Memory B cell (primary cell): ENCODE data around the gene ACOX3.

Experiments used
- ATAC-seq: fragments of 150-1000 bp; cut with Tn5 transposase; 2 replicates; pipeline ENCODE4 v1.10.0; 2021; ENCODE audit warnings: low read depth, mild to moderate bottlenecking, moderate library complexity
- DNase-seq, 2 donors: peaks; one replicate each; pipeline ENCODE4 v3.0.0; 2022; ENCODE audit warnings: low spot score in 2 of 2
- H3K27ac Mint-ChIP-seq: one replicate; pipeline ENCODE4 v1.8.0; 2022; ENCODE audit warnings: mild to moderate bottlenecking, moderate library complexity, mixed read lengths
- H3K27me3 Mint-ChIP-seq: one replicate; pipeline ENCODE4 v1.8.0; 2022; ENCODE audit warnings: mixed read lengths
- H3K36me3 Mint-ChIP-seq: one replicate; pipeline ENCODE4 v1.8.0; 2022; ENCODE audit warnings: mild to moderate bottlenecking, mixed read lengths
- H3K4me1 Mint-ChIP-seq: one replicate; pipeline ENCODE4 v1.8.0; 2022; ENCODE audit warnings: mixed read lengths
- H3K4me3 Mint-ChIP-seq: one replicate; pipeline ENCODE4 v1.8.0; 2022; ENCODE audit warnings: mild to moderate bottlenecking, moderate library complexity, mixed read lengths
- H3K9me3 Mint-ChIP-seq: one replicate; pipeline ENCODE4 v1.8.0; 2022; ENCODE audit warnings: mixed read lengths

ACOX3 gene

DNA sequence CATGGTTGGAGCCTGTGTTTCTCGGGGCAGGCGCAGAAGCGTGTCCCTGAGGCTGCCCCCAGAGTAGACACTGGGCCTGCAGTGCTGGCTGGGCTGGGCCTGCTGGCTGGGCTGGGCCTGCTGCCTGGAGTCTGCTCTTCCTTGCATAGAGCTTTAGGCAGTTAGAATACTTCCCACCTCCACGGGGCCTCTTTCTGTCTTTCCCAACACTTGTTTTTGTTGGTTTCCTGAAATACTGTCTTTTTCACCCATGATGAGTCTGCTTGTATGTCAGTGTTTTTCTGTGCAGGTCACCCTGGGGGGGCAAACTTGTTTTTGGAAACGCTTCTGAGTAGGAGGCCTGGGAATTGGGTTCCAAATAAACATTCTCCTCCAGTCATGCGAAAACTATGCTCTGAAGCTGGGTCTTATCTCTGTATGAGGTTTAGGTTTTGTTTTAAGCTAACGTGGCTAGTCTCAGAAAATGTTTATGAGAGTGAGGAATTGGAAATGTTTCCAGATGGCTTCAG lies 32.2 kb upstream of the ACOX3 start:
- Mint-ChIP-seq H3K36me3 (peaks cover 8% of the 10 kb centered on the region), H3K4me1 (peaks cover 3% of the 10 kb centered on the region), H3K27ac (no peak overlapping the region), H3K27me3 (no peaks in the 10 kb centered on the region), H3K9me3 (no peaks in the 10 kb centered on the region), H3K4me3 (no peak overlapping the region)
- no peak for DNase-seq
- ATAC-seq: no peak

DNA sequence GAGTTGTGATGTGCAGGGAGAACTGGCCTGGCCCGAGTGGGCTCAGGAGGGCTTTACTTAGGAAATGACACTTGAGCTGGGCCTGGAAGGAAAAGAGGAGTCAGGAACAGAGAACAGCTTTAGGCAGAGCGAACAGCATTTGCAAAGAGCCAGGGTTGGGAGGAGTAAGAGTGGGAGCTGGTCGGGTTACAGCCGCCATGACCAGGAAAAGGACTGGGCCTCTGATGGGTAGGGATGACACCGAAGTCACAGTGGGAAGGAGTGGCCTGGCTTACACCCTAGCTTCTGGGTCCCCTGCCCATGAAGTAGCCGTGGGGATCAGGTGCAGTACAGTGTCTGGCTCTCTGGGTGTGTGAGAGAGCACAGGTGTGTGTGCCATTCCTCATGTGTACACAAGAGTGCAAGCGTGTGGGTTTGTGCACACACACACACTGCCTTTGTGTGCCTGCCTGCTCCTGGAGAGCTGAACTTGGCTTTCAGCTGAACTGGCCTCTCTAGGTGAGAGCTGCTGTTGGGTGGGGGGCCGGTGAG lies 31.7 kb upstream of the ACOX3 start:
- ATAC-seq (no peak), DNase-seq (no peak)
- Mint-ChIP-seq H3K36me3 (peaks cover 8% of the 10 kb centered on the region), H3K4me1 (peaks cover 3% of the 10 kb centered on the region), H3K9me3 (no peaks in the 10 kb centered on the region), H3K27ac (no peak overlapping the region), H3K27me3 (no peaks in the 10 kb centered on the region), H3K4me3 (no peak overlapping the region)

DNA sequence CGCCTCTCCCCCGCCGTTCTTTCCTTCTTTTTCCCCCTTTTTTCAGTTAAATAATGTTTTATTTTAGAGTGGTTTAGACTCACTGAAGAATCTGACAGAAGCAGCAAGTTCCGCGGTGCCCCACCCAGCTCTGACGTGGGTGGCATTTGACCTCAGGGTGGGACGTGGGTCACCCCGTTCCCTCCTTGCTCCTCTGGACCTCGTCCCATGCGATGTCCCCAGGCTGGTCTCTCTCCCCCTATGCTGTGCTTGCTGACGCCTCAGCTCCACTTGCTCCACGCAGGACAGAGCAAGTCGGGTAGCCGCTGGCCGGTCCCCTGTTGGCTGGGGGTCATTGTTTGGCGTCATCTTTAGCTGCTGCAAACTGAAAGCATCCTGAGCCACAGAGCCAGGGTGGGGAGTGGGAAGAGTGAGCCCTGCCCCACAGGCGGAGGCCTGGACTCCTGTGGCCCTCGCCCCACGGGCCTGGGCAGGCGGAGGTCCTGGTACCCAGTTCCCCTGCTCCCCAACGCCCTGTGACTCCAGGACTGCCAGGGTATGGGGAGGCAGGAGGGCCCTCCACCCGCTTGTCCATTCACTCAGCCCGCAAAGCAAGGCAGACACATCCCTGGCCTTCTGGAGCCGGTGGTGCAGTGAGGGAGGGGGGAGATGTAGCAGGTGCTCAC lies 30.8 kb upstream of the ACOX3 start:
- Mint-ChIP-seq H3K4me1 (peaks cover 3% of the 10 kb centered on the region), H3K36me3 (peaks cover 10% of the 10 kb centered on the region), H3K4me3 (no peak overlapping the region), H3K27ac (no peak overlapping the region), H3K27me3 (no peaks in the 10 kb centered on the region), H3K9me3 (no peaks in the 10 kb centered on the region)
- ATAC-seq: no peak
- no peak for DNase-seq

DNA sequence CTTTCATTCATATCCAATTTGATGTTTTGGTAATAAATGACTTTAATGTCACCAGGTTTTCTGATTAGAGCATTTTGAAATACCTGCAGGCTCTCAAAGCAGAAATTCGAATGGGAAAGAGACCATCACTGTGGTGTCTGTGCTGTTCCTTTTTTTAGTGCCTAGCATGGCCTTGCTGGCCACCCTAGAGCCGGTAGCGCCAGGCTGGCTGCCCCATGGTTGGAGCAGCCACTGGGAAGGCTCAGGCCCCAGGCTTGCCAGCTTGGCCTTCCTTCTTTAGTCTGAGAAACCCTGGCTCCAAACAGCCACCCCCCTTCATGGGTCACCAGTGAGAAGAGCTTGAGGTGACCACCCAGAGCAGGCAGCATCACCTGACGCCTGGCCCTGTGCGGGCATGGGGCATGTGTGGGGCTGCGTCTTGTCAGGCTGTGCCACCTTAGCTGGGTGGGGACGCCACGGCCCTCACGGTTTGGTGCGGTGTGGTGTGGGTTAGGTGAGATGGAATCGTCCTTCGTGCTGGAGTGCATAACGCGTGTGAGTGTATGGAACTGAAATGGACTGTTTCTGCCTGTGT lies 30.0 kb upstream of the ACOX3 start:
- peaks cover 8% of the 10 kb centered on the region for H3K36me3 Mint-ChIP-seq
- no peak for DNase-seq
- peaks cover 3% of the 10 kb centered on the region for H3K4me1 Mint-ChIP-seq
- peak overlapping the region; percentile 45 for H3K27ac Mint-ChIP-seq
- no peak for ATAC-seq
- H3K4me3 Mint-ChIP-seq: no peak overlapping the region
- no peaks in the 10 kb centered on the region for H3K27me3 Mint-ChIP-seq
- H3K9me3 Mint-ChIP-seq: no peaks in the 10 kb centered on the region

DNA sequence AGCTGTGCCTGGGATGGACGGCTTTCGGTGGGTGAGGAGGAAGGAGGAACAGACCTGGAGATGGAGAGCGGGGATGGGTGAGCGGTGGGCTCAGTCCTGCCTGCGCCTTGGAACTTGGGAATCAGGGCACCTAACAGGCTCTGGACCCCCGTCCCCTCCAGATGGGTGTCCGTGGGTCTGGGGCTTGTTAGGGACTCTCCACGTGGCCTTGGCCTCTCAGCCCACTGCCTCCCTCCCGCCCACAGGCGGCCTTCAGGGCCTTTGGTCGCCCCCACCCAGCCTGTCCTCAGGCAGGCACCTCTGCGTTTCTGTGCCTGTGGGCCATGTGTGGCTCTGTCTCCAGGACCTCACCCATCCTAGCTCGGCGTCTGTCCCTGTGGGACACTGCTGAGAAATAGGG lies 29.0 kb upstream of the ACOX3 start:
- H3K4me1 Mint-ChIP-seq: peaks cover 3% of the 10 kb centered on the region
- ATAC-seq: no peak
- no peak for DNase-seq
- H3K4me3 Mint-ChIP-seq: no peak overlapping the region
- no peaks in the 10 kb centered on the region for H3K27me3 Mint-ChIP-seq
- no peaks in the 10 kb centered on the region for H3K9me3 Mint-ChIP-seq
- H3K27ac Mint-ChIP-seq: no peak overlapping the region
- peaks cover 13% of the 10 kb centered on the region for H3K36me3 Mint-ChIP-seq

DNA sequence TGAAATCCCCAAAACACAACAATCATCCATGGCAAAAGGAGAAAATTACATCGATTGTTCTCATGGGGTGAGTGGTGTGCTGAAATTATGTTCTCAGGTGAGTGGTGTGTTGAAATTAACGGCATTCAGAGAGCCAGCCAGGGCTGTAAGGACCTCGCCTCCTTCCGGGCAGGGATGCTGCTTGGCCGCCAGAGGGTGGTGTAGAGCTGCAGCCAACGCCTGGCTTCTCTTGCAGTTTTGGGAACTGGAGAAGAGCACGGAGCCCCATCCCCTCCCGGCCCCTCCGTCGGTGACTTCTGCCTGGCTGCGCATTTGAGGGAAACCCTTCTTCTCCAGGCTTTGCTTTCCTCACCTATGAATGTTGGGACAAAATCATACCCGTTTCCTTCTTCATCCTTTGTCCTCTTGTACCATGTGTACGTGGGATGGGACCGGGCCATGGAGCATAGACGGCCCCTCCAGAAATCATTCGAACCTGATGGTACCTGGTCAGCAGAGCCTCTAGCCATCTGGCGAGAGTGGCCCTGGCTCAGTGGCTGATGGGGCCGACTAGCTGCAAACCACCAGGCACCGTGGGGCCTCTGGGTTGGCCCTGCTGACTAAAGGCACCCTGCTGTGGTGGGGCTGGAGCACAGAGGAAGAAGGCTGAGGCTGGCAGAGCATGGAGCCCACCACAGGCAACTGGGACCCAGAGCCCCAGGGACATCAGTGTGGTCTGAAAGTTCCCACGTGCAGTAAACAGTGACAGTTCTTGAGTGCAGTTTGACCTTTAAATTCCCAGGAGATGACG lies 28.4 kb upstream of the ACOX3 start:
- Mint-ChIP-seq H3K4me1 (peaks cover 3% of the 10 kb centered on the region), H3K27me3 (no peaks in the 10 kb centered on the region), H3K27ac (no peak overlapping the region), H3K4me3 (no peak overlapping the region), H3K9me3 (no peaks in the 10 kb centered on the region), H3K36me3 (peaks cover 13% of the 10 kb centered on the region)
- ATAC-seq (peak; percentile 74), DNase-seq (peak; percentile 42 to 49)

DNA sequence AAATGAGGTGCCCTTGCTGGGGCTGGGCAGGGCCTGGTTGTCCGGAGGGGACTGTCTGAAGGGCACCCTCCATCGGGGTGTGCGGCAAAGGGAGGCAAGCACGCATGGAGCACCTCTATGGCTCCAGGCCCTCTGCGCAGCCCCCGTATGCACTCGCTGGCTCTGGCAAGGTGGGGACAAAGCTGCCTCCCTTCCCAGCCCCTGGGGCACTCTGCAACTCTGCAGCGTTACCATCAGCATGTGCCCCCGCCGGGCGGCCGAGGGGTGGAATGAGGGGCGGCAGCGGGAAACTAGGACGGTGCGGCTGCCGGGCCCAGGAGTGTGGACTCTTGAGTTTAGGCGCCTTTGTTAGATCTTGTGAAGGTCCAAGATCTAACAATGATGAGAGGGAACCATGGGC lies 26.5 kb upstream of the ACOX3 start:
- H3K36me3 Mint-ChIP-seq: peaks cover 17% of the 10 kb centered on the region
- H3K27ac Mint-ChIP-seq: no peak overlapping the region
- DNase-seq: no peak
- no peaks in the 10 kb centered on the region for H3K9me3 Mint-ChIP-seq
- no peak overlapping the region for H3K4me3 Mint-ChIP-seq
- no peak for ATAC-seq
- peaks cover 3% of the 10 kb centered on the region for H3K4me1 Mint-ChIP-seq
- no peaks in the 10 kb centered on the region for H3K27me3 Mint-ChIP-seq

DNA sequence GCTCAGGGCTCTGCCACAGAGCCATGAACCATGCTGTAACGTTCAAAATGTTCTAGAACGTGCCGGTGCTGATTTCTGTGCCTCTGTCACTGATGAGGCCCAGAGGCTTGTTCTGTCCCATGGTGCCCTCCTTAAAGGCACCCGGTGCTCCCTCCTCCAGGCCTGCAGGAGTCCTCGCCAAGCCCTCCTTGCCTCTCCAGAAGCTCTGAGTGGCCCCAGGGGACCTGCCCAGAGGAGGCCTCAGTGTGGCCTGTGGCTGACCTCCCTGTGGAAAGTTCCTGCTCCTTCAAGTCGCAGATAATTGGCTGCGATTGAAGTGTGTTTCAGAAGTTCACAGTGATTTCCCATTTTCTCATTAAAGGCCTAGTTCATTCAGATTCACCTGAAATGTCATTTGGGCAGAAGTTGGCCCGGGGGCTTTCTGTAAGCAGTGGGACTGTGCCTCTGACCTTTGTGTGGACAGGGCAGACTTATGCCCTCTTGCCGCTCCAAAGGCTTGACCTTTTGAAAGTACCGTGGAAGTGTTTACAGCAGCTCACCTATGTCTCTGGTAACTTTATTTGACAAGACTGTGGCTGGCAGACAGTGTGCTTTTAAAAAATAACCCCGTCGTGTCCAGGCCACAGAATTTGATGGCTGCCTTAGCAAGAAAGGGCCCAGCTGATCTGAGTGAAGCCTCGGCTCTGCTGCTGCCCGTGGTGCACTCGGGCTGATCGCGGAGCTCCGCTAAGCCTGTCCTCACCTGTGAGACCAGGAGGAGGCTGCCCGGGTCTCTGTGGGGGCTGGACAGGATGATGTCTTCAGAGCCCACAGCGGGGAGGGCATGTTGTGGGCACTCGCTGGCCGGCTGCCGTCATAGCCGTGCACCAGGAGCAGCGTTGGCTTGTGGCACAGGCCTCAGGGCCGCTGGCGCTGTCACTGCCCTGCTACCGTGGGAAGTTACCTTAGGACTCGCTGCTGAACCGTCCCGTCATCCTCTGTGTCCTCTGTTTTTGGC lies 25.4 kb upstream of the ACOX3 start:
- Mint-ChIP-seq H3K27me3 (no peaks in the 10 kb centered on the region), H3K27ac (no peak overlapping the region), H3K9me3 (no peaks in the 10 kb centered on the region), H3K4me1 (peaks cover 3% of the 10 kb centered on the region), H3K4me3 (no peak overlapping the region), H3K36me3 (peaks cover 17% of the 10 kb centered on the region)
- DNase-seq (no peak), ATAC-seq (no peak)

DNA sequence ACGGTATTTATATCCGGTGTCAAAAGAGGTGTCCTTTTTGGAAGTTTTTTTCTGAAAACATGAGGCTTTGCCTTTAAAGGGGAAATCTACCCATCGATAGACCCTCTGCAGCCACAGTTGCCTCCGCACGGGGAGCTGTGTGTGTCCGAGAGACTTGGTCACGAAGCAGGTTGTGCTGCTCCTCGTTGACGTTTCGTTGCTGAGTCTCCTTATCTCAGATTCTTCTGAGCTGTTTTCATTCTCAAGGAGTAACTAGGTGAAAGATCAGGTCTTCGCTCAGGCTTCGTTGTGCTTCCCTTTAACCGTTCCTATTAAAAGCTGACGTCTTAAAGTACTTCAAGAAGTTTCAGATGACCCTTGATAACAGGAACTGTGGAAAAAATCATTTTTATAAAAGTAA lies 23.9 kb upstream of the ACOX3 start:
- H3K36me3 Mint-ChIP-seq: peaks cover 18% of the 10 kb centered on the region
- no peaks in the 10 kb centered on the region for H3K9me3 Mint-ChIP-seq
- H3K4me1 Mint-ChIP-seq: peaks cover 3% of the 10 kb centered on the region
- no peak overlapping the region for H3K27ac Mint-ChIP-seq
- ATAC-seq (no peak), DNase-seq (no peak)
- H3K27me3 Mint-ChIP-seq: no peaks in the 10 kb centered on the region
- no peak overlapping the region for H3K4me3 Mint-ChIP-seq

DNA sequence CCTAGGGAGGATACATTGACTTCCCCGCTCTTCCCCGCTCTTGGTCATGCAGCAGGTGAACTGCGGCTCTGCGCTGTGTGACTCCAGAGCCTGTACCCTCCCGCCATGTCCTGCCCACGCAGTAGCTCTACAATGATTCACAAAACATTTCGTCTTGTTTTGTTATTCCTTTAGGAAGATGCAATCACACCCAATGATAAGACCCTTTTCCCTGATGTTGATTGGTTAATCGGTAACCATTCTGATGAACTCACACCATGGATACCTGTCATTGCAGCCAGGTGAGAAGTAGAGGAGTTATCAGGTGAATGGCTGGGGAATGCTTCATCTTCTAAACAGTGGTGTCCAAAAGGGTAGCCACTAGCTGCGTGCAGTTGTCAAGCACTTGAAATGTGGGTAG lies 23.3 kb upstream of the ACOX3 start:
- H3K9me3 Mint-ChIP-seq: no peaks in the 10 kb centered on the region
- ATAC-seq: no peak
- peaks cover 3% of the 10 kb centered on the region for H3K4me1 Mint-ChIP-seq
- no peak overlapping the region for H3K4me3 Mint-ChIP-seq
- no peak overlapping the region for H3K27ac Mint-ChIP-seq
- H3K27me3 Mint-ChIP-seq: no peaks in the 10 kb centered on the region
- no peak for DNase-seq
- peaks cover 18% of the 10 kb centered on the region for H3K36me3 Mint-ChIP-seq

DNA sequence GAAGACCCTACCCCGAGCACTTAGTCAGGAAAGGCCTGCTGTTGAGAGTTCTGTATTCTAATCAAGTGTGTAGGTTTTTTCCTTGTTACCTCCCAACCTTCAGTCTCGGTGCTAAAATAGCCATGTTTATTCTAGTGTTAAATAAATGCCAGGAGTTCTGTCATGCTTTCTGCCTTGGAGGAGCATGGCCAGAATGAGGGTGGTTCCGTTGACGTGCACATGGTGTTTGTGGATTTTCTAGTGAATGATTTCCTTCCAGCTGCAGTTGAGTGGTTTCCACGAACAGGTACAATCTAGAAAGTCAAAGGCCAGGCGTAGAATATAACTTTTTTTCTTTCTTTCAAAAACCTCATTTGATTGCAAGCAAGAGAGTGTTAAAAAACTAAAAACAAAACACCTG lies 21.1 kb upstream of the ACOX3 start:
- ATAC-seq (no peak), DNase-seq (no peak)
- Mint-ChIP-seq H3K9me3 (no peaks in the 10 kb centered on the region), H3K4me1 (no peaks in the 10 kb centered on the region), H3K4me3 (no peak overlapping the region), H3K36me3 (peaks cover 24% of the 10 kb centered on the region), H3K27ac (no peak overlapping the region), H3K27me3 (no peaks in the 10 kb centered on the region)

DNA sequence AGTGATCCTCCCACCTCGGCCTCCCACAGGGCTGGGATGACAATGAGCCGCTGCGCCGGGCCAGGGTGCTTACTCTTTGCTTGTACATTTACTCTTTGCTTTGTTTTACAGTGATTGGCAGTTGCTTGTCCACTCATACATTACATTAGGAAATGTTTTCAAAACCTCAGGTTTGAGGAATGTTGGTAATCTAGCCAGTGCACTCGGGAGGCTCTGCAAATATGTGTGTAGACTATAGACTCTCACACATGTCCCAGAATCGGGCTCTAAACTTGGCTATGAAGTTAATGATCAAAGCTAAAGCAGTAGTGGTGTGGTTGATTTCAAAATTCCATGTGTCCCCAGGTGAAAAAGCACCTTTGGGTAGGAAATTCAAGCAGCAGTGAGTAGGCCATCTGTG lies 20.6 kb upstream of the ACOX3 start:
- ATAC-seq (no peak), DNase-seq (no peak)
- Mint-ChIP-seq H3K4me3 (no peak overlapping the region), H3K36me3 (peaks cover 27% of the 10 kb centered on the region), H3K27me3 (no peaks in the 10 kb centered on the region), H3K27ac (no peak overlapping the region), H3K9me3 (no peaks in the 10 kb centered on the region), H3K4me1 (no peaks in the 10 kb centered on the region)

DNA sequence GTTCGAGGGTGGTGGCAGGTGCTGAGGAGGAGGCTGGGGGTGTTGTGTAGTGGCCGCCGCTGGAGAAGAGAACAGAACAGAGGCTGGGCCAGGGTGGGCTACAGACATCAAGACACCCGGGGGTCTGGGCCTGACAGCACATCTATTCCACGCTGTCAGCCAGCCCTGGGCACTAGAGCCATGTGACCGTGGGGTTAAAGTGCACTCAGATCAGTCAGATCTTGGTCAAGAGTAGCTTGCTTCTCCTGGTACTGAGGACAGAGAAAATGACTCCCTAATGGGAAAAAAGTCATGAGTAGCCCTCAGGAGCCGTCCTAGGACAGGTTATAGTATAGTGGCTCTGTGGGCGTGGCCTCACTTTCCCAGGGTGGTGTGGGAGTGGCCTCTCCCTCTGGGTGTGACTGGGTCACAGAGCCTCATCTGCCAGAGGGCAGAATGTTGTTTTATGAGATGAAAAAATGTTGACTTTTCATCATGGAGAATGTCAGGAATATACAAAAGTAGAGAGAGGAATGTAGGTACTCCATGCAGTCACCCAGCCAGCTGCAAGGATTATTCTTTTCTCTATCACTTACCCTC lies 19.4 kb upstream of the ACOX3 start:
- no peak for ATAC-seq
- no peaks in the 10 kb centered on the region for H3K27me3 Mint-ChIP-seq
- no peaks in the 10 kb centered on the region for H3K4me1 Mint-ChIP-seq
- H3K27ac Mint-ChIP-seq: no peak overlapping the region
- no peak for DNase-seq
- H3K9me3 Mint-ChIP-seq: no peaks in the 10 kb centered on the region
- H3K36me3 Mint-ChIP-seq: peaks cover 24% of the 10 kb centered on the region
- H3K4me3 Mint-ChIP-seq: no peak overlapping the region
